ENCODE results near the gene OAS1. TPM values are rescaled to one million over a fixed set of nuclear protein-coding genes. Genes with fewer than 3 reads are reported as not detected.

OAS1 gene
- total RNA-seq, 1 experiment from 2014 or later: 10.2 TPM

- Histone ChIP-seq H3K4me2 (ENCODE audit: low read length) (no peak overlapping the region), H3K9ac (ENCODE audit: low read length) (no peak overlapping the region), H3K4me3 (ENCODE audit: low read length) (no peak overlapping the region), H3F3A (ENCODE audit: low read length, unreplicated experiment) (no peaks in the 10 kb centered on the region), H3K79me2 (ENCODE audit: low read length) (no peaks in the 10 kb centered on the region), H3K27ac (ENCODE audit: low read length) (no peak overlapping the region), H3K27me3 (ENCODE audit: low read length) (peaks cover 94% of the 10 kb centered on the region), H4K20me1 (ENCODE audit: low read length) (no peaks in the 10 kb centered on the region), H3K9me2 (replicated peaks; ENCODE audit: low read length) (no peaks in the 10 kb centered on the region), H3K36me3 (ENCODE audit: low read depth, low read length) (no peaks in the 10 kb centered on the region), H2AFZ (ENCODE audit: low read length) (no peak overlapping the region), H3K9me3 (ENCODE audit: low read length) (no peaks in the 10 kb centered on the region), H3K4me1 (ENCODE audit: insufficient read depth, low read length) (no peaks in the 10 kb centered on the region)
- no TSS peak for BruUV-seq (replicated peaks)
- ChIA-PET POLR2A (ENCODE audit: unreplicated experiment) (no interaction called here), CTCF (no interaction called here)
- intact Hi-C loops (cut with micrococcal nuclease): no loop called here
- TF ChIP-seq, protein P1, sequence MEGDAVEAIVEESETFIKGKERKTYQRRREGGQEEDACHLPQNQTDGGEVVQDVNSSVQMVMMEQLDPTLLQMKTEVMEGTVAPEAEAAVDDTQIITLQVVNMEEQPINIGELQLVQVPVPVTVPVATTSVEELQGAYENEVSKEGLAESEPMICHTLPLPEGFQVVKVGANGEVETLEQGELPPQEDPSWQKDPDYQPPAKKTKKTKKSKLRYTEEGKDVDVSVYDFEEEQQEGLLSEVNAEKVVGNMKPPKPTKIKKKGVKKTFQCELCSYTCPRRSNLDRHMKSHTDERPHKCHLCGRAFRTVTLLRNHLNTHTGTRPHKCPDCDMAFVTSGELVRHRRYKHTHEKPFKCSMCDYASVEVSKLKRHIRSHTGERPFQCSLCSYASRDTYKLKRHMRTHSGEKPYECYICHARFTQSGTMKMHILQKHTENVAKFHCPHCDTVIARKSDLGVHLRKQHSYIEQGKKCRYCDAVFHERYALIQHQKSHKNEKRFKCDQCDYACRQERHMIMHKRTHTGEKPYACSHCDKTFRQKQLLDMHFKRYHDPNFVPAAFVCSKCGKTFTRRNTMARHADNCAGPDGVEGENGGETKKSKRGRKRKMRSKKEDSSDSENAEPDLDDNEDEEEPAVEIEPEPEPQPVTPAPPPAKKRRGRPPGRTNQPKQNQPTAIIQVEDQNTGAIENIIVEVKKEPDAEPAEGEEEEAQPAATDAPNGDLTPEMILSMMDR (conservative IDR thresholded peaks at IDR 0.05; ENCODE audit: low read depth, low read length): no peak
- TF ChIP-seq EZH2 (IDR thresholded peaks at IDR 0.05; ENCODE audit: low read length, unreplicated experiment) (no peak), EZH2phosphoT487 (IDR thresholded peaks at IDR 0.05; ENCODE audit: borderline replicate concordance, low read length) (no peak)
- DNase-seq (no peak), ATAC-seq (no peak)
Observed at GRCh38 chr12:112877006-112877405, 29.8 kb upstream of the OAS1 start.

GRCh38 chr12:112878488-112878887 lies 28.3 kb upstream of the OAS1 start:
- Histone ChIP-seq H3K4me1 (ENCODE audit: insufficient read depth, low read length) (no peaks in the 10 kb centered on the region), H3K27me3 (ENCODE audit: low read length) (peaks cover 92% of the 10 kb centered on the region), H3K4me2 (ENCODE audit: low read length) (no peak overlapping the region), H3K36me3 (ENCODE audit: low read depth, low read length) (no peaks in the 10 kb centered on the region), H4K20me1 (ENCODE audit: low read length) (no peaks in the 10 kb centered on the region), H2AFZ (ENCODE audit: low read length) (no peak overlapping the region), H3K79me2 (ENCODE audit: low read length) (no peaks in the 10 kb centered on the region), H3K27ac (ENCODE audit: low read length) (no peak overlapping the region), H3F3A (ENCODE audit: low read length, unreplicated experiment) (no peaks in the 10 kb centered on the region), H3K9me3 (ENCODE audit: low read length) (no peaks in the 10 kb centered on the region), H3K9ac (ENCODE audit: low read length) (no peak overlapping the region), H3K9me2 (replicated peaks; ENCODE audit: low read length) (no peaks in the 10 kb centered on the region), H3K4me3 (ENCODE audit: low read length) (no peak overlapping the region)
- intact Hi-C loops (cut with micrococcal nuclease): no loop called here
- ChIA-PET CTCF (no interaction called here), POLR2A (ENCODE audit: unreplicated experiment) (no interaction called here)
- ATAC-seq (no peak), DNase-seq (no peak)
- BruUV-seq (replicated peaks): no TSS peak
- TF ChIP-seq EZH2phosphoT487 (IDR thresholded peaks at IDR 0.05; ENCODE audit: borderline replicate concordance, low read length) (no peak), EZH2 (IDR thresholded peaks at IDR 0.05; ENCODE audit: low read length, unreplicated experiment) (no peak)
- TF ChIP-seq, protein P1 (conservative IDR thresholded peaks at IDR 0.05; ENCODE audit: low read depth, low read length): no peak

- no peak overlapping the region for H3K27ac ChIP-seq (ENCODE audit: low read length)
- peaks cover 90% of the 10 kb centered on the region for H3K27me3 ChIP-seq (ENCODE audit: low read length)
- H3K4me2 ChIP-seq (ENCODE audit: low read length): no peak overlapping the region
- no peak overlapping the region for H3K9ac ChIP-seq (ENCODE audit: low read length)
- intact Hi-C loops (cut with micrococcal nuclease): no loop called here
- no peak overlapping the region for H3K4me3 ChIP-seq (ENCODE audit: low read length)
- no peaks in the 10 kb centered on the region for H3K4me1 ChIP-seq (ENCODE audit: insufficient read depth, low read length)
- no peaks in the 10 kb centered on the region for H3K9me2 ChIP-seq (replicated peaks; ENCODE audit: low read length)
- no peaks in the 10 kb centered on the region for H3F3A ChIP-seq (ENCODE audit: low read length, unreplicated experiment)
- DNase-seq (no peak), ATAC-seq (no peak)
- H3K9me3 ChIP-seq (ENCODE audit: low read length): no peaks in the 10 kb centered on the region
- no TSS peak for BruUV-seq (replicated peaks)
- TF ChIP-seq EZH2phosphoT487 (IDR thresholded peaks at IDR 0.05; ENCODE audit: borderline replicate concordance, low read length) (no peak), EZH2 (IDR thresholded peaks at IDR 0.05; ENCODE audit: low read length, unreplicated experiment) (no peak)
- TF ChIP-seq, protein P1 (conservative IDR thresholded peaks at IDR 0.05; ENCODE audit: low read depth, low read length): no peak
- no peaks in the 10 kb centered on the region for H3K79me2 ChIP-seq (ENCODE audit: low read length)
- POLR2A ChIA-PET (ENCODE audit: unreplicated experiment): no interaction called here
- no peak overlapping the region for H2AFZ ChIP-seq (ENCODE audit: low read length)
- CTCF ChIA-PET: no interaction called here
- no peaks in the 10 kb centered on the region for H3K36me3 ChIP-seq (ENCODE audit: low read depth, low read length)
- no peaks in the 10 kb centered on the region for H4K20me1 ChIP-seq (ENCODE audit: low read length)
Observed at GRCh38 chr12:112879191-112879705, 27.5 kb upstream of the OAS1 start.

Measured in PC-3 (cell line).